EL (cell line): ENCODE data around the gene SLC6A8.
"Not testable (repeated sequence)": the region's sequence is repeated elsewhere in the genome, so short reads cannot be mapped to it uniquely, and the experiment has no call there.

ENCODE experiments used
- DNase-seq: peaks from one replicate; pipeline ENCODE4 v3.0.0-alpha.2; 2016

Gene SLC6A8

DNA sequence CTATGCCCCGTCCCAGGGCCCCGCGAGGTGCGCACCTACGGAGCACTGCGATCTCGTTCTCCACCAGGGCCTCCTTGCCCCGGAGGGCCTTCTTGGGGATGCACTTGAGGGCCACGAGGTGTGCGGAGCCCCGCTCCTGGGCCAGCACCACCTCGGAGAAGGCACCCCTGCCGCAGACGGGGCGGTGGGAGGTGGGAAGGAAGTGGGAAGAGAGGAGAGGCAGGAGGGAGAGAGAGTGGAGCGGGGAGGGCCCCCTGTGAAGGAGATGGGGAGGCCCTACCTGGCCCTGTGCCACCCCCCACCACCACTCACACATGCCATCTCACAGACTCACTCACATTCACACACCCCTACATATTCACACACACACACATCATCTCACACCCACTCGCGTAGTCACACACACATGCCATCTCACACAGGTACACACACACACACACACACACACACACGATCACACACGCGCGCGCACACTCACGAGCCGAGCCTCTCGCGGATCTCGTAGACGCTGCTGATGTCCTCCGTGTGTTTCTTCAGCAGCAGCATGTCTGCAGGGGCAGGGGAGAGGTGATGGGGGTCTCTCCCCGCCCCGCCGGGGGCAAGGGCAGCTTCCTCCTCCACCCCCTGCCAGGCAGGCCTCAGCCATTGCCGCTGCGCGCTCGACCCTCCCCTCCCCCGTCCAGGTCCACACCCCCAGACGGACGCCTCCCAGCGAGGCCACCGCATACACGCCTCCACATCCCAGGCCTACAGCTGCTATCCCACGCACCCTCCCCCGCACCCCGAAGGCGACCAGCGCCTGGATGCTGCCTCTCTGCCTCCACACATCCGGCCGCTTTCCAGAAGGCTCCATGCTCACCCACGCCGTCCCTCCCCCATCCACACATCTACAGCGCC is 14.9 kb upstream of the SLC6A8 start:
- DNase-seq: no peak

DNA sequence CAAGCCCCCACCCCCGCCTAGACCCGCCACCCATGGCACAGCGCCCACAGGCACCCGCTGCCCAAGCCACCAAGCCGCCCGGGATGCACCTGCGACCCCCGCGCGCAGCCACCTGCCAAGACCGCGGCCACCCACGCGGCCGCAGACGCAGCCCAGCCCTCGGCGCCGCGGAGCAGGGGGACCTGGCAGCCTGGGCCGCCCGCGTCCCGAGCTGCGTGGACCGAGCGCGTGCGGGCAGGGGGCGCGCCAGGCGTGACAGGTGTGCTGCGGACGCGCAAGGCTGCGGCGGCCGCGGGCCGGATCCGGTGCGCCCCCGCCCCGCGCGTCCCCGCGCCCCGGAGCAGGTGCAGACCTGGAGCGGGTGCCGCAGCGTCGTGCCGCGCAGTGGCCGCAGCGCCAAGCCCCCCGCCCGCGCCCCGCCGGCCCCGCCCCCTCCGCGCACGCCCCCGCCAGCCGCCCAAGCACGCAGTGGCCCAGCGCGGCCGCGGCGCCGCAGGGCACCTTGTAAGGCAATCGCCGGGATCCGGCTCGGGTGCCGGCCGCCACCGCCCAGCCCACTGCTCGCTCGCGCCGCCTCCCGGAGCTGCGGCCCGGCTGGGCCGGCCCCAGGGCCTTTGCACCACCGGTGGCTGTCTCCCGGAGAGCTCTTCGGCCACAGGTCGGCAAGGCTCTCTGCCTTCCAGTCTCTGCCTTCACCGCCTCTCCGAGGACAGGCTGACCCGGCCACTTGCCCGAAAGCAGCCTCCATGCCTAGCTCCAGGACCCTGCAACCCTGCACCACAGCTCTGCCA is 14.1 kb upstream of the SLC6A8 start, which contains the start of gene PNCK:
TSS of gene PNCK (minus strand) at position 386 of the 791 bp plus-strand sequence. CDS start 737 bp downstream, outside the sequence.
- DNase-seq: no peak

DNA sequence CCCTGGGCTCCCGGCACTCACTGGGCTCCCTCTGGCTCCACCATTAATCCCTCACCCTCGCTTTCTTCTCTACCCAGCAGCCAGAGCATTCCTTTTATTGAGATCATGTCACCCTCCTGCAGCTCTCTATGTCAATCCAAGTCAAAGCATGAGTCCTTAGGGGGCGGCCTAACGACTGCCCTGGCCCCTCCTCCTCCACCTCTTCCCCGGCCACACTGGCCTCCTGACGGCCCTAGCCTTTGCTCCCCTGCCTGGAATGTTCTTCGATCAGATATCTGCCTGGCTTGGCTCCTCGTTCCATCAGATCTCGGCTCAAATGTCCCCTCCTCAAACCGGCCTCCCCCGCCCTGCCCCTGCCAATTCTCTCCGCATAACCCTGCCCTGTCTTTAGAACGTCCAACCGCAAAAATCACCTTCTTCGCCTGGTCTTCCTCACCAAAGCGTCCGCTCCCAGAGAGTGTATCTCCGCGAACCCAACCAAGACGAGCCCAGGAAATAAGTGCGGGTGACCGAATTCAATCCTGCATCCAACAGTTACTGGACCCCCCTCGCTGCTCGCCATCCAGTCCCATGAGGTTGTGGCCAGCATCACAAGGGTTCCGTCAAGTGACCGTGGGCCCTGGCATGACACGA is 13.4 kb upstream of the SLC6A8 start:
- no peak for DNase-seq

DNA sequence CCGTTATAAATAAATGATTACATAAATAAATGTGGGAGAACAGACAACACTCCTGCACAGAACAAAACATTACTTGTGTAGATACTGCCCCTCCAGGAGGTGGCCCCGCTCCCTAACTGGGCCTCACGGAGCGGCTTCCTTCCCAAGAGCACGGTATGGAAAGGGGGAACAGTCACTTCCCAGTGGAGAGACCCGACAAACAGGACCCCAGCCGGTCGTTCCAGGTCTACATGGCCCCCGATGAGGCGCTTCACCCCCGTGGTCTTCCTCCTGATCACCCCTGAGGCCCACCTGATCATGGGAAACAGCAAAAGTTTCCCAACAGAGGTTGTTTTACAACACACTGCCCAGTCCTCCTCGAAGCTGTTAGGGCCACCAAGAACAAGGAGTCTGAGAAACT is 6.6 kb upstream of the SLC6A8 start:
- DNase-seq: no peak

DNA sequence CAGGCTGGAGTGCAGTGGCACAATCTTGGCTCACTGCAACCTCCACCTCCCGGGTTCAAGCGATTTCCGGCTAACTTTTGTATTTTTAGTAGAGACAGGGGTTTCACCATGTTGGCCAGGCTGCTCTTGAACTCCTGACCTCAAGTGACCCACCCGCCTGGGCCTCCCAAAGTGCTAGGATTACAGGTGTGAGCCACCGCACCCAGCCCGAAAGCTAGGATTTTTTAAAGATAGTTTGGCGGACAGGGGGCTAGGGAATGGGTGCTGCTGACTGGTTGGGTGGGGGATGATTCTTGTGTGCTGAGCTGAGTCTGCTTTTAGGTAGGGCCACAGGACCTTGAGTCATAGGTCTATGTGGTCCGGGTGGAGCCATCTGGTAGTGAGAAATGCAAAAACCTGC is 4.2 kb upstream of the SLC6A8 start:
- DNase-seq: not testable (repeated sequence)

DNA sequence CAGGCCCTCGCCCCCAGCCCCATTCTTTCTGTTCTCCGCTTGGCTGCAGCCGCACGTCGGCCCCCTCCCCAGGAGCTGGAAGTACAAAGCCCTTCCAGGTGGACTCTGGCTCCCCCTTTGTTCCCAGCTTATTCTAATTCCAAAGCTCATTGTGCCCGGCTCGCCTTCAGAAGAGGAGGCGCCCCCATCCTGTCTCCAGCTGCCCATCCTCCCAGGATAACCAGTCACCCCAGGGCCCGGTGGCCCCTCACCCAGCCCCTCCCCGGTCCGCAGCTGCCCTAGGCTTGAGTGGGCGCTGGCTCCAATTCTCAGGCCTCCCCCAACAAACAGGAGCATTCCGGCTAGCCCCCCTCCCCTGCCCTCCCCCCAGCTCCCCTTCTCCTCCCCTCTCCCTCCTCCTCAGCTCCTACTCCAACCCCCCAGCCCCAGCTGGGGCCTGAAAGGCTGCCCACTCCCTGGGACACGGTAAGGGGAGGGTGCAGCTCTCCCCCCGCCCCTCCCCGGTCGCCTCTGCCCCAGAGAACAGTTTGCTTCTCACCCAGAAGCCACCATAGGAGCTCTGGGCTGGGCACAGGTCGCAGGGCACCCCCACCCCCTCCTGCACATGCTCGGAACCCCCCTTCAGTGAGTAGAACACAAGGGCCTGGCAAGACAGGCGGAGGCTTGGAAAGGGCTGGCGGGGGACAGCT is 3.1 kb upstream of the SLC6A8 start:
- DNase-seq: no peak

DNA sequence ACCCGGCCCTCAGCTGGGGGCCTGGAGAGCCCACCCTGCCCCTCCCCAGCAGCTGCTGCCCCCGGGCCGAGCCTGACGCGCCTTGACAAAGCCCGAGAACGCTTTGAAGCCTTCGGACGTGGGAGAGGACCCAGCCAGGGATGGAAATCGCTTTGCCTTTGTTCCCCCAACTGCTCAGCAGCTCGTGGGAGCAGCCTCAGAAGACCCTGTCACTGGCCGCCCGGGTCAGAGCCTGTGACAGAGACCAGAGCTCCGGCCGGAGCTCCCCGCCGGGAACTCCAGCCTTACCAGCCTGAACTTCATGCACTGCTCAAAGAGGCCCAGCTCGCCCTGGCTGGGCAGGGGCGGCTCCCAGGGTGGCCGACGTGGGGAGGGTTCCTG is 2.6 kb upstream of the SLC6A8 start:
- no peak for DNase-seq

DNA sequence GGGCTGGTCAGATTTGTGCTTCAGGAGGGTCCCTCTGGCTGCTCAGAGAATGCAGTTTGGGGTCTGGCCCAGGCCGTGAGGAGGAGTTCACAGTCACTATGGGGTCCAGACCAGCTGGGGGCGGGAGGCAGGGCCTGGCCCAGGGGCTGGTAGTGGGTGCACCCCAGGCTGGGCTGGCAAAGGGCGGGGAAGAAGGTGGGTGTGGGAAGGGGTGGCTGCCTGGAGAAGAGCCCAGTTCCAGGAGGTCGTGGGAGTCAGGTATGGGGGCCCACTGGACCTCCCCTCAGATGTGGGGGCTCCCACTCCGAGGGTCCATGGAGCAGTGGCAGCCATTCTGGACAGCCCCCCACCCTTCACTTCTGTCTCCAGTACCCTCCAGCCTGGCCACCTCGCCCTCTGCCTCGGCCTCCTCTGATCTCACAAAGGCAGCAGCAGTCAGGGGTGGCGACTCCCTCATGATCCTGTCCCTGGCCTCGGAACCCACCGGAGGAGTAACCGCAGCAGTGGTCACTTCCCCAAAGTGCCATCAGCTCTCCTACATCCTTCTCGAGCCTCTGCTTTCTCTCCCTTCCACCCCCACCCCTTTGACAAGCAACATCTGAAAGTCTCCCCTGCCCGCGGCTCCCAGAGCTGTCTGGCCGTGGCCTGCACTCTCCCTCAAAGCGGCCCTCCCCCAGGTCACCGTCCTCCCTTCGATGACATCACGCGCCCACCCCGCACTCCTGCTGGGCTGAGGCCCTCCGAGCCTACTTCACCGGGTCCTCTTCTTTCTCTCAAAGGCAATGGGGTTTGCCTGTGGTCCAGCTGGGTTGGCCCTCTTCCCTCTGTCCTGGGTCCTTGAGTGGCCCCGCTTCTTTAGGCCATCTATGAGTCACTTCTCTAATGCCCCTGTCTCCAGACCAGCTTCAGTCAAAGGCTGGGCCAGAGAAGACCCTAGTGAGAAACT is 1.7 kb upstream of the SLC6A8 start:
- no peak for DNase-seq

DNA sequence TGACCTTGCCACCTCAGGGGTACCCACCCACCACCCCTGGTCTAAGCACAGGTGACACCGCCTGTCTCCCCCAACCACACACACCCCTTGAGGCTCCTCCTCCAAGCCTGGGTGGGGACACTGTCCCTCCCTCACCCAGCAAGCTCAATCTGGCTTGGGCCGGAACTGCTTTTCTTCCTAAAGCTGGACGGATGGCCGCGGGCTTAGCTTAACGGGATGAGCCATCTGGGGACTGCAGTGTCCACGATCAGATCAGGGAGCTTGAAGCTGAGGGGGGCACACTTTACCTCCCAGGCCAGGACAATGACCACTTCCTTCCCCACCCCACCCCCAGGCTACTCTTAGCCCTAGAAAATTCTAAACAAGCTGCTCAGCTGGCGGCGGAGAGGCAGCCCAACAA is 1.0 kb upstream of the SLC6A8 start:
- DNase-seq: no peak

DNA sequence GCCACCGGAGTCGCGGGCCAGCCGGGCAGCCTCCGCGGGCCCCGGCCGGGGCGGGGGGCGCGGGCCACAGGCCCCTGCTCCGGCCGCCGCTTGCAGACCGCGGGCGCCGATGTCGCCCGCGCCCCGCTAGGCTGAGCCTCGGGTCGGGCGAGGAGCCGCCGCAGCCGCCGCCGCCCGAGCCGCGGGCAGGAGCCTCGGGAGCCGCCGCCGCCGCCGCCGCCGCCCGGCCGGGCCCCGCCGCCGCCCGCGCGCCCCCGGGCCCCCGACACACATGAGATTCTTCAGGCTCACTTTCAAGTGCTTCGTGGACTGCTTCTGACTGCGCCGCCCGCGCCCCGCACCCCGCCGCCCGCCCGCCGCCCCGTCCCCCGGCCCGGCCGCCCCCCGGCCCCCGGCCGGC is 345 bp downstream of the SLC6A8 start:
- DNase-seq: no peak

DNA sequence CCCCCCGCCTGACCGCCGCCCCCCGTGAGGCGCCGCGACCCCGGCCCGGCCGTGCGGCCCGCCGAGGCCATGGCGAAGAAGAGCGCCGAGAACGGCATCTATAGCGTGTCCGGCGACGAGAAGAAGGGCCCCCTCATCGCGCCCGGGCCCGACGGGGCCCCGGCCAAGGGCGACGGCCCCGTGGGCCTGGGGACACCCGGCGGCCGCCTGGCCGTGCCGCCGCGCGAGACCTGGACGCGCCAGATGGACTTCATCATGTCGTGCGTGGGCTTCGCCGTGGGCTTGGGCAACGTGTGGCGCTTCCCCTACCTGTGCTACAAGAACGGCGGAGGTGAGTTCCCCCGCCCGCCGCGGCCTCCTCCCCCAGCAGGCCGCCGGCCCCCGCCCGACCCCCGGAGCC is 780 bp downstream of the SLC6A8 start:
- DNase-seq: no peak

DNA sequence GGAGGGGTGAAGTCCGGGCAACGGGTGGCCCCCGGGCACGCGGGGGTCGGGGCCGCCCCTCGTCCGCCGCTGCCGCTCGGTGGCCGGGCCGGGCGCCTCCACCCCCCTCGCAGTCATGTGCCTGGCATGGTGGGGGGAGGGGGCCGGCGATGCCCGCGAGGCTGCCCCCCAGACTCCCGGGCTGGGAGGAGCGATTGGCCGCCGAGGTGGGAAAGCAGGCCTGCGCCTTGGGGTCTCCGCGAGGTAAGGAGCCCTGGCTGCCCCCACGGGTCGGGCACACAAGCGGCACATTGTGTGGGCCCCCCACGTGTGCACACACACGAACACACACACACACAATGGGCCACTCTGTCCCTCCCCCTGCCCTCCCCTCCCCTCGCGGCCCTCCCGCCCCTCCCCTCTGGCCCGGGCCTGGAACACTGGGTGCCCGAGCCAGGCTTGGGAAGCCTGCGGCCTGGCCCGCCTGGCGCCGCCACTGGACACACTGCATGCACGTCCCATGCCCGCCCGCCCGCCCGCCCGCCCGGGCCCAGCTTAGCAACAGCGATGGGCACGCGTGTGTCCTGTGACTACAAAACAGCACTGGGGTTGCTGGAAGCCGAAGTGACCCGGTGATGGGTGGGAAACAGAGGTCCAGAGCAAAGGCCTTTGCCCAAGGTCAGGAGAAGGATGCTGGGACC is 1.3 kb downstream of the SLC6A8 start:
- DNase-seq: peak; percentile 43

DNA sequence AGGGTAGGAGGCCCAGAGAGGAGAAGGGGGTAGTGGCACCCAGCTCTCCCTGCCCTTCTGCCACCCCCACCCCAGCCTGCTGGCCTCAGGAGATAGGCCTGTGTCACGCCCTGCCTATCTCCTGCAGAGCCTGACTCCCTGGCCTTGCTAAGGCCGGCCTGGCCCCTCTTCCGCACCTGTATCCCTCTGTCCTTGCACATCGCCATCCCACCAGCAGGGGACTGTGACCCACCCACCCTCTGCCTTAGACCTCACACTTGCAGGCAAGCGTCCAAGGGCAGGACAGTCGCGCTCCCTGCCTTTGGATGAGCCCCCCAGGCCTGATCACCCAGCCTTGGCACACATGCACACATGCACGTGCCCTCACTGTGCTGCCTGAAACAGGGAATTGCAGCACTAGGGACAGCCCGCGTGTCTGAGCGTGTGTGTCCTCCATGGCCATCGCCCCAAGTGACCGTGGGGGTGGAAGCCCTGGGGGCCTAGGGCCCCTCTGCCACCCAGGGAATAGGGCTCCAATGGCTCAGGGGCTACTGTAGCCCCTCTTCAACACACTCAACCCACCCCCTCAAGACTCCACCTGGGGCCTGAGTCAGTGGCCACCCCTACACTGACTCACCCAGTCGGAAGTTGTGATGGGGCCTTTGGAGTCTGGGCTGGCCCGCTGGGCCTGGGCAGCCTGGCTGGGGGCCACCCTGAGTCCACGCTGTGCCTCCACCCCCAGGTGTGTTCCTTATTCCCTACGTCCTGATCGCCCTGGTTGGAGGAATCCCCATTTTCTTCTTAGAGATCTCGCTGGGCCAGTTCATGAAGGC is 2.1 kb downstream of the SLC6A8 start:
- peak; percentile 30 for DNase-seq

DNA sequence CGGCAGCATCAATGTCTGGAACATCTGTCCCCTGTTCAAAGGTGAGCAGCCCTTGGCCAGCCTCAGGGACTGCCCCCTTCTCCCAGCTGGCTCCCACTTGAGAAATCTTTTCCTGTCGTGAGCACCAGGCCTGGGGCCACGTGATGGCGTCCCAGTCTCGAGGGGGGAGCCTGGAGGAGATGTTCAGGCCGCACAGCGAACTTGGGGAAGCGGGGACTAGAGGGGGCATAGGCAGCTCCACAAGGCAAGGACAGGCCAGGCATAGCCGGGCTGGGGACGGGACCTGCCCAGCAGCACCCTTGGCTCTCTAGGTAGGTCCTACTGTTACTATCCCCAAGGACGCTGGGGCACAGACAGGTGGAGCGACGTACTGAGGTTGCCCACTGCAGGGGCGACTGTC is 2.7 kb downstream of the SLC6A8 start:
- no peak for DNase-seq

DNA sequence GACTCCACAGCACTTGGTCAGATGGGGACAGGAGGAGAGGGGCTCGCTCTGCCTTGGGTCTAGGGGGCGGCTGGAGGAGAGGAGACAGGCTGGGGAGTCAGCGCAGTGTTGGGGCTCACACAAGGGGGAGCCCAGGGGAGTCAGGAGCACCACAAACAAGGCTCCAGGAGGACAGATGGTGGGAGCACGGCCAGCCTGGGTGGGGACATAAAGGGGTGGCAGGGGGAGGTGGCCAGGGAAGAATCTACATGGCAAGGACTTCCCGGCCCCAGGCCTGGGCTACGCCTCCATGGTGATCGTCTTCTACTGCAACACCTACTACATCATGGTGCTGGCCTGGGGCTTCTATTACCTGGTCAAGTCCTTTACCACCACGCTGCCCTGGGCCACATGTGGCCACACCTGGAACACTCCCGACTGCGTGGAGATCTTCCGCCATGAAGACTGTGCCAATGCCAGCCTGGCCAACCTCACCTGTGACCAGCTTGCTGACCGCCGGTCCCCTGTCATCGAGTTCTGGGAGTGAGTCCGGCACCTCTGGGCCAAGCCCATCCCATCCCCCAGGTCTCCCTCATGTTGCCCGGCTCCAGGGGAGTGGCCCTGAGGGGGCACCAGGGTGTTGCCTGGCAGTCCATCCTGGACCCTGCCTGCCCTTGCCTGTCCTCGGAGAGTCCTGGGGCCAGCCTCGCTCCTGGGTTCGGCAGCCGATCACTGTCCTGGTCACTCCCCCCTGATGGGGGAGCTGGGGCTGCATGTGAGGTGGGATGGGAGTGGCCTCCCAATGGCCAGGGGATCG is 3.5 kb downstream of the SLC6A8 start:
- DNase-seq: not testable (repeated sequence)

DNA sequence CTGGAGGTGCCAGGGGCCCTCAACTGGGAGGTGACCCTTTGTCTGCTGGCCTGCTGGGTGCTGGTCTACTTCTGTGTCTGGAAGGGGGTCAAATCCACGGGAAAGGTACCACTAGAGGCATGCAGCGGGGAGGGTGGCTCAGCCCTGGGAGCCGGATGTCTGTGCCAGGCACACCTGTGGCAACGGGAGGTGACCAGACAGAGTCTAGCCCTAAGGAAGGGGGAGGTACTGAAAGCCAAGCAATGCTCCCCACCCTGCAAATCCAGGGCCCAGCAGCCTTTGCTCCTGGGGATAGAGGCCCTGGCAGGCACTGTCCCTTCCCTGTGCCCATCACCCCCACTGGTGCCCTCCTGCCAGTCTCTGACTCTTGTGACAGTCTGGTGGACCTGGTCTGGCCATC is 4.3 kb downstream of the SLC6A8 start:
- no peak for DNase-seq

DNA sequence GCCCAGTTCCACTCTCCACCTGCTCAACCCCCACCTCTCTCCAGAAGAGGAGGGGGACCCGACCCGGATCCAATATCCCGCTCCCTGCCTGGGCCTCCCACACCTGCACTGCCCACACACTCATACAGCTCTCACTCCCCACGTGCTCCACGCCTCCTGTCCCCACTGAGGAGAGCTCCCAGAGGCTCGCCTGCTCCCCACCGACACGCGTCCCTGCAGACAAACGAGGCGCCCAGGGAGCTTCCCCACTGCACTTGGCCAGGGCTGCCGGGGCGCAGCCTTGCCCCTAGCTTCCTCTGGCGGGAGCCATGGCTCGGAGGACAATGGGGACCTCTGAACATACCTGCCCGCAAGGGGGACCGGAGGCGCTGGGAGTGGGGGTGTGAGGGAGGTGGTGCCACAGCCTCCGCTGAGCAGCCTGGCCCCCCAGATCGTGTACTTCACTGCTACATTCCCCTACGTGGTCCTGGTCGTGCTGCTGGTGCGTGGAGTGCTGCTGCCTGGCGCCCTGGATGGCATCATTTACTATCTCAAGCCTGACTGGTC is 5.0 kb downstream of the SLC6A8 start:
- no peak for DNase-seq

DNA sequence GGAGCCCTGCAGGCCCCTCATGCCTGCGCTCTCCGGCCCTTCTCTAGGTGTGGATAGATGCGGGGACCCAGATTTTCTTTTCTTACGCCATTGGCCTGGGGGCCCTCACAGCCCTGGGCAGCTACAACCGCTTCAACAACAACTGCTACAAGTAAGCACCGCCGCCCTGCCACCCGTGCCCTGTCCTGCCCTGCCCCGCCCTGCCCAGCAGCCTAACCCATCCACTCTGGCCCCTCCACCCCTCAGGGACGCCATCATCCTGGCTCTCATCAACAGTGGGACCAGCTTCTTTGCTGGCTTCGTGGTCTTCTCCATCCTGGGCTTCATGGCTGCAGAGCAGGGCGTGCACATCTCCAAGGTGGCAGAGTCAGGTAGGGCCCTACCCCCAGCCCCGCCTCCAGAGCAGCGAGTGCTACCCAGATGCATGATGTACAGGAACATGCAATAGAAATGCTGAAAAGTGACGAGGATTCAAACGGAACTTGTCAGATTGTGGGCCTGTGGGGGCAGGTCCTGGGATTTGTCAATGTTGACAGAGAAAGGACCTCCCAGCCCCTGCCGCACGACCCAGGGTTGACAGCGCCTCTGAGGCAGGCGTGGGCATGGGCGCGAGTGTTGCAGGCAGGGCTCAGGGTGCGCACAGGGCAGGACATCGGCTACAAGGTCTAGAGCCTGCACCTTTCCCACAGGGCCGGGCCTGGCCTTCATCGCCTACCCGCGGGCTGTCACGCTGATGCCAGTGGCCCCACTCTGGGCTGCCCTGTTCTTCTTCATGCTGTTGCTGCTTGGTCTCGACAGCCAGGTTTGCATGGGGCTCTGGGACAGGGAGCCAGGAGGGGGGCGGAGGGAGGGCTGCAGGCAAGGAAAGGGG is 5.7 kb downstream of the SLC6A8 start:
- DNase-seq: no peak
